Heart right ventricle (tissue), 16 donors: Measurements from ENCODE around the gene SLC8A1. TPM values are rescaled to one million over a fixed set of nuclear protein-coding genes. Genes with fewer than 3 reads are reported as not detected.
A peak's percentile ranks its signal among the peaks of the same experiment; 100 is the strongest.

Experiments
- ATAC-seq, 8 donors: fragments of 200-7000 bp; cut with Tn5 transposase; one replicate each; pipeline ENCODE4 v1.9.1; 2020; ENCODE audit warnings: mild to moderate bottlenecking in 8 of 8, moderate library complexity in 8 of 8, moderate number of reproducible peaks in 1 of 8
- DNase-seq, 2 donors: peaks; one replicate each; pipeline ENCODE4 v3.0.0-alpha.2; 2020
- H3K27ac ChIP-seq, 10 donors: fragments of 200-600 bp; sonication (generic) in 2 of 10; one replicate each; pipeline versions ENCODE4 v1.5.0 to v1.8.0; 2020 to 2022; ENCODE audit warnings: mild to moderate bottlenecking in 3 of 10
- H3K27me3 ChIP-seq, 7 donors: fragments of 200-600 bp; one replicate each; pipeline ENCODE4 v1.8.0; 2021 to 2022; ENCODE audit warnings: mild to moderate bottlenecking in 2 of 7
- H3K36me3 ChIP-seq, 9 donors: fragments of 200-600 bp; sonication (generic) in 1 of 9; one replicate each; pipeline versions ENCODE4 v1.5.0 to v1.8.0; 2020 to 2022; ENCODE audit warnings: mild to moderate bottlenecking in 2 of 9
- H3K4me1 ChIP-seq, 9 donors: fragments of 200-600 bp; sonication (generic) in 1 of 9; one replicate each; pipeline versions ENCODE4 v1.5.0 to v1.8.0; 2020 to 2022; ENCODE audit warnings: mild to moderate bottlenecking in 4 of 9
- H3K4me3 ChIP-seq, 10 donors: fragments of 200-600 bp; sonication (generic) in 2 of 10; one replicate each; pipeline versions ENCODE4 v1.5.0 to v1.8.0; 2020 to 2022; ENCODE audit warnings: mild to moderate bottlenecking in 7 of 10, moderate library complexity in 2 of 10
- H3K9me3 ChIP-seq, 11 donors: fragments of 200-600 bp in 10 of 11; sonication (generic) in 2 of 11; one replicate each; pipeline versions ENCODE4 v1.5.0 to v1.8.0; 2013 to 2022; ENCODE audit warnings: mild to moderate bottlenecking in 2 of 11, control low read depth in 1 of 11, moderate library complexity in 1 of 11
- WGBS, 2 donors: extraction: QIAGEN DNeasy Blood & Tissue Kit; methylation state at CpG; one replicate each; pipeline ENCODE4 v1.1.7; 2013; ENCODE audit warnings: inconsistent platforms in 1 of 2; 5-methylcytosine and 5-hydroxymethylcytosine counted together
- intact Hi-C, 10 donors: fragments of 100-400 bp; cut with DNase I; formaldehyde crosslinking; loops; one replicate each; pipeline versions ENCODE4 v1.11.1 to v1.14.2; 2022
- polyA plus RNA-seq, 2 donors: library from polyadenylated mRNA; stranded (reverse); fragments of 200-250 nt; gene quantifications; one replicate each; pipeline ENCODE4 v1.2.3, GENCODE V29; 2013
- total RNA-seq, 10 donors: library from RNA; stranded (reverse); fragmentation: NEBNext Ultra II Directional in 3 of 10; extraction: Animal tissue kit (Norgen Biotek cat#: 25700) in 3 of 10; gene quantifications; one replicate each; pipeline versions ENCODE4 v1.2.1 to v1.2.4, GENCODE V29; 2021 to 2023
- TF ChIP-seq, protein P1 (sequence below), 9 donors: fragments of 200-600 bp; sonication (generic) in 2 of 9; IDR thresholded peaks; one replicate each; pipeline versions ENCODE4 v1.5.0 to v1.8.0; 2021 to 2022; ENCODE audit warnings: antibody characterized with exemption in 9 of 9, mild to moderate bottlenecking in 5 of 9, moderate library complexity in 1 of 9
- donor health status: Arrhythmogenic right ventricular cardiomyopathy.
- donor health status: ischemic (EF 13 %, LVEDD 7.1; RV severe dilation, severe dysfunction).
- donor health status: healthy with polysubstance abuse.
- donor health status: DM: no; HTN: yes; CAD: no.
- donor health status: DM: no; HTN: no; CAD: no.
- donor health status: ischemic (EF 25% LVEDD 6.9; RV normal size, moderate dysfunction).
- donor health status: ischemic (EF 25% LVEDD 5.7; RV mildly dilated, moderate dysfunction).
- donor health status: healthy.
- donor health status: DM: yes; HTN: yes; CAD: no.
- donor health status: Ischemic cardiomyopathy.
- donor health status: ischemic (EF 35%, LVEDD 5.7; RV mildly dilated, moderate dysfunction).
- donor health status: nonischemic (EF 11% LVEDD 7.7; RV severe dilation, severe dysfunction).
- donor health status: DM: yes; HTN: yes; CAD: no.
- donor health status: PGD.
- donor health status: ischemic (EF 29% LVEDD 5.4; RV normal size, mild dysfunction).
- donor health status: nonischemic (EF 23%, LVEDD 6.1; RV moderate dilation, normal function).

The SLC8A1 gene
- total and polyA plus RNA-seq, 12 donors, result 11.1 to 1,497 (median 1,067) TPM

DNA sequence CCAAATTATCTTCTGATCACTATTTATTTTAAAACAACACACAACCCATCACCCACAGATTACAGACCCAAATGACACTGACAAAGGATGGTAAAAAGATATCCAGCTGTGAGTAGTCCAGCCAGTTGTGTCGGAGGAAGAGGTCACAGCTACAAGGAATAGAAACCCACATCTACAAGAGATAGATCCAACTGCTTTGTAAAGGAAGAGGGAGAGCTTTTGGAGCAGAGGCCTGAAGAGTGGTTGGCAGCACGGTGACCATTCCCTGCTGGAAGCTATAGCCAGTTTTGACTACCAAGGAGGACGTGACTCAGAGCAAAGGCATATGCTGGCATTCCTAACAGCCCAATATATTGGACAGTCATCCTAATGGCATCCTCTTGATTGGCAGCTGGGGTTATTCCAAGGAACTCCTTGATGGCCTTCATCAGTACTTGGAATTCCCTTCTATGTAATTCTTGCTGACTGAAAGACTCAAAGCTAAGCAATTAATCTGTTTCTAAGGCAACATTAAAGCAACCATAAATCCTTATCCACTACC lies 17.1 kb downstream of the SLC8A1 start:
- ATAC-seq (peak in 7 of 8 donors; percentile 12 to 68 (median 47)), DNase-seq (no peak)
- intact Hi-C loops, result no loop called here
- H3K27me3 ChIP-seq, result no peaks in the 10 kb centered on the region
- no peaks in the 10 kb centered on the region for H3K9me3 ChIP-seq
- H3K36me3 ChIP-seq, result peaks cover 0 to 6% (median 0%) of the 10 kb centered on the region in 9 donors
- H3K4me1 ChIP-seq, result peaks cover 20 to 100% (median 80%) of the 10 kb centered on the region in 9 donors
- H3K27ac ChIP-seq, result peak overlapping the region in 8 of 10 donors; percentile 27 to 80 (median 50)
- no peak overlapping the region for H3K4me3 ChIP-seq
- 48 to 62% methylated on average over 3 of the region's 3 CpGs for WGBS, 2 donors
- TF ChIP-seq, protein P1, sequence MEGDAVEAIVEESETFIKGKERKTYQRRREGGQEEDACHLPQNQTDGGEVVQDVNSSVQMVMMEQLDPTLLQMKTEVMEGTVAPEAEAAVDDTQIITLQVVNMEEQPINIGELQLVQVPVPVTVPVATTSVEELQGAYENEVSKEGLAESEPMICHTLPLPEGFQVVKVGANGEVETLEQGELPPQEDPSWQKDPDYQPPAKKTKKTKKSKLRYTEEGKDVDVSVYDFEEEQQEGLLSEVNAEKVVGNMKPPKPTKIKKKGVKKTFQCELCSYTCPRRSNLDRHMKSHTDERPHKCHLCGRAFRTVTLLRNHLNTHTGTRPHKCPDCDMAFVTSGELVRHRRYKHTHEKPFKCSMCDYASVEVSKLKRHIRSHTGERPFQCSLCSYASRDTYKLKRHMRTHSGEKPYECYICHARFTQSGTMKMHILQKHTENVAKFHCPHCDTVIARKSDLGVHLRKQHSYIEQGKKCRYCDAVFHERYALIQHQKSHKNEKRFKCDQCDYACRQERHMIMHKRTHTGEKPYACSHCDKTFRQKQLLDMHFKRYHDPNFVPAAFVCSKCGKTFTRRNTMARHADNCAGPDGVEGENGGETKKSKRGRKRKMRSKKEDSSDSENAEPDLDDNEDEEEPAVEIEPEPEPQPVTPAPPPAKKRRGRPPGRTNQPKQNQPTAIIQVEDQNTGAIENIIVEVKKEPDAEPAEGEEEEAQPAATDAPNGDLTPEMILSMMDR (IDR thresholded peaks at IDR 0.05), result no peak

DNA sequence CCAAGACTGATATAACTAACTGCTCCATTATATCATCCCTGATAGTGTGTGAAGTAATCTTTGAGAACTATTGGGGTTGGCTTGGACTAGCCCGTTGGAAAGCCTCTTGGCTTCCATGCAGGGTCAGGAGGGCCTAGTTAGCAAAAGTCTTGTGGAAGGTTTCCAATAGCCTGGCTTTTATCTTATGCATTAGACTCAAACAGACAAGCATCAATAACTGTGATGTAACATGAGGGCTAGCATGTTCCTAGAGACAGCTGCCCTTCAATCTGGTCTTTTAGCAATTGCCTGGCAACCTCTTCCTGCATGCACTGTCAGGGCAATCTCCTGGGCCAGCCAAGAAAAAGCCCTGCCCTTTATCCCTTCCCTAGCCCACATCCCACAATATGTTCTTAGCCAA lies 18.2 kb downstream of the SLC8A1 start:
- Histone ChIP-seq H3K36me3 (peaks cover 0 to 16% (median 0%) of the 10 kb centered on the region in 9 donors), H3K4me3 (no peak overlapping the region), H3K27me3 (no peaks in the 10 kb centered on the region), H3K4me1 (peaks cover 18 to 99% (median 76%) of the 10 kb centered on the region in 9 donors), H3K27ac (peak overlapping the region in 7 of 10 donors; percentile 27 to 80 (median 50)), H3K9me3 (no peaks in the 10 kb centered on the region)
- intact Hi-C loops, result no loop called here
- DNase-seq (no peak), ATAC-seq (peak in 5 of 8 donors; percentile 6 to 61 (median 22))
- 11 to 25% methylated on average over 1 of the region's 1 CpG for WGBS, 2 donors
- TF ChIP-seq, protein P1 (IDR thresholded peaks at IDR 0.05), result no peak

DNA sequence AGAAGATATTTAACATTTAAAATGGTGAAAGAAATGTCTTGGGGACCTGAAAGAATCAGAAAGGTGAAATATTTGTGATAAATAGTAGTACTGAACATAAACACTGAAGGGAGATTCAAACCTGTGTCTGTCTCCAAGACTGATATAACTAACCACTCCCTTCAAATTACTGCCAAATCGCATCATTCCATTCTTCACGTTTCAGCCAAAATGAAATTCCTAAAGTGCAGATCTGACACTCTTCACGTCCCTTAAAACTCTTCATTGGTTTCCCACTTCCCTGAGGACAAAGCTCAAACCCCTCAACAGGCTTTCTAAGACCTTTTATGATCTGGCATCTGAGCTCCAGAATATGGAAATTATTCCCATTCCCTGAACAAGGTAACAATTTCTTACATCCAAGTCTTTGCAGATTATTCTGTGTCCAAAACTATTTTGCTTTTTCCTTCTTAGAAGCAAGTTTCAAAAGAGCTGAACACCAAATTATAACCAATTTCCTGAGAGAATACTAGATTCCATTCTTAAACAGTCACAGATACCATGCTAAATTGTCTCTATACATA lies 18.9 kb downstream of the SLC8A1 start:
- Histone ChIP-seq H3K27me3 (no peaks in the 10 kb centered on the region), H3K4me3 (no peak overlapping the region), H3K36me3 (peaks cover 0 to 23% (median 0%) of the 10 kb centered on the region in 9 donors), H3K27ac (peak overlapping the region in 6 of 10 donors; percentile 37 to 80 (median 46)), H3K4me1 (peaks cover 15 to 99% (median 70%) of the 10 kb centered on the region in 9 donors), H3K9me3 (no peaks in the 10 kb centered on the region)
- intact Hi-C loops, result no loop called here
- DNase-seq (no peak), ATAC-seq (no peak)
- whole genome bisulfite sequencing, 2 donors, result 18 to 47% methylated on average over 3 of the region's 3 CpGs
- TF ChIP-seq, protein P1 (IDR thresholded peaks at IDR 0.05), result no peak

DNA sequence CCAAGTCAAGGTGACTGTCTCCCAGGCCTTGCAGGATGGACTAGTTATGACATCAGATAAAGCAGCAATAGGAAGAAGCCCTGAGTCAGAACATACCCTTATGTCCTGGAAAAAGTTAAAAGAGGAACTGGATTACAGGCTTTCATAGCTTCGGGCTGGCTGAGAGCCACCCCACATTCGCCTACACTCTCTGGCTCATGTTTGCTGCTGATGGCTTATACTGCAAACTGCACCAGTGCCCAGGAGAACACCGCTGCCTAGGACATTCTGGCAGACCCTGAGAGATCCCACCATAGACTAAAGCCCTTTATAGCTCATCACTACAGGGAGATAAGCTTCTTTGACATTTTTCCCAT lies 20.3 kb downstream of the SLC8A1 start:
- intact Hi-C loops, result no loop called here
- Histone ChIP-seq H3K4me3 (no peak overlapping the region), H3K4me1 (peaks cover 15 to 100% (median 70%) of the 10 kb centered on the region in 9 donors), H3K9me3 (no peaks in the 10 kb centered on the region), H3K27me3 (no peaks in the 10 kb centered on the region), H3K36me3 (peaks cover 0 to 30% (median 0%) of the 10 kb centered on the region in 9 donors), H3K27ac (peak overlapping the region in 8 of 10 donors; percentile 22 to 80 (median 48))
- WGBS, 2 donors, result 15 to 35% methylated on average over 3 of the region's 3 CpGs
- TF ChIP-seq, protein P1 (IDR thresholded peaks at IDR 0.05), result no peak
- peak in 1 of 2 donors; percentile 33 for DNase-seq
- ATAC-seq, result peak; percentile 54 to 72 (median 60)
